Smooth muscle cell of the pulmonary artery (primary cell): ENCODE data around the gene LTB. TPM values are rescaled to one million over a fixed set of nuclear protein-coding genes. Genes with fewer than 3 reads are reported as not detected.

Experiments used
- total RNA-seq: library from RNA; depleted of rRNA; stranded (reverse); fragments of >200 nt; gene quantifications from 2 replicates; pipeline ENCODE4 v1.2.3, GENCODE V29; 2014

LTB gene
- not detected in 2 replicates for total RNA-seq

GRCh38 chr6:31582230-31582643, at the start of gene LTB:
Gene LTB, minus strand, starts transcription at chr6:31582424. Its CDS starts 7 bp downstream, at chr6:31582417.

GRCh38 chr6:31620586-31621319, 38.5 kb upstream of the LTB start, which contains the start of gene PRRC2A:
Gene PRRC2A, plus strand, starts transcription at chr6:31620715. Its CDS starts 2,075 bp downstream, at chr6:31622790.

DNA sequence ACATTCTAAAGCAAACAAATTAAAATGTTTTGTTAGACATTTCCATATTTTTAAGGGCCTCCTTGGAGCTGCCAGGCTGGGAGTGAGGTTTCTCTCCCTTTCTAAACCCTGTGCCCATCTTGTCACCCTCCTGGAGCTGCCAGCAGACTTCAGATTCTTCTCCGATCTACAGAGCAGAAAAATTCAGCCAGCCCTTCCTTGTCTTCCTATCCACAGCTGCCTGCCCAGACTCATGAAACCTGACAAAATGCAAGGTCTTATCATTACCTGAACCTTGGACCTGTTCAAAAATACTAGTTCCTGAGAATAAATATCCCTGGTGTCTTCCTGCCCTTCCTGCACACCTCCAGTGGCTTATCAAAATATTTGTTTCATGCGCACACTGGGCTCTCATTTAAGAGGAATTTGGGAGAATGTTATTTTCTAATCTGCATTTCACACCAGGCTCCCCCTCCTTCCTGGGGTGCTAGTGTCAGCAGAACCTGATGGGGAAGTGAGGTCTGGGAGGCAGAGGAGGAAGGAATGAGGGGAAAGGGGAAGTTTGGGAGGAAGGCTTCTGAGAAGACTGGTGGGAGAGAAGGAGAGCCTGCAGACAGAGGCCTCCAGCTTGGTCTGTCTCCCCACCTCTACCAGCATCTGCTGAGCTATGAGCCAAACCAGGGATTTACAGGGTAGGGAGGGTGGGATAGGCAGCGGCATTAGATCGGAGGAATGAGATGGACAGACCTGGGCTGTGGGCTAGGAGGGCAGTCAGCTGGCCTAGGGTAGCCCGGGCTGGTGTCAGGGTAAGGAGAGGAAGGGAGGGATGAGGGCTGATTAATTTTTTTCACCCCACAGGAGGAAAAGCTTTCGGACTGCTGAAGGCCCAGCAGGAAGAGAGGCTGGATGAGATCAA, 32.7 kb upstream of the LTB start, which contains the start of gene AIF1:
Gene AIF1 (plus strand): TSS at position 551 of the 895 bp plus-strand sequence. CDS start 96 bp downstream, at position 647.

GRCh38 chr6:31586008-31586407, 3.8 kb upstream of the LTB start, which contains the start of gene LST1:
Gene LST1, plus strand, starts transcription at chr6:31586277. Its CDS starts 1,023 bp downstream, at chr6:31587300.

GRCh38 chr6:31575335-31575901, 6.8 kb downstream of the LTB start, which contains the start of gene TNF:
Gene TNF, plus strand, starts transcription at chr6:31575565. Its CDS starts 177 bp downstream, at chr6:31575742.

GRCh38 chr6:31572041-31572911, 9.9 kb downstream of the LTB start, which contains the start of gene LTA:
Gene LTA, plus strand, starts transcription at chr6:31572289. Its CDS starts 454 bp downstream, at chr6:31572743.

GRCh38 chr6:31546958-31547726, 35.1 kb downstream of the LTB start, which contains the start of gene NFKBIL1:
Gene NFKBIL1, plus strand, starts transcription at chr6:31547608. Its CDS starts 87 bp downstream, at chr6:31547695.

GRCh38 chr6:31546339-31546957, 35.8 kb downstream of the LTB start, which contains the start of gene ATP6V1G2:
Gene ATP6V1G2, minus strand, starts transcription at chr6:31546608. Its CDS starts 49 bp downstream, at chr6:31546559.

DNA sequence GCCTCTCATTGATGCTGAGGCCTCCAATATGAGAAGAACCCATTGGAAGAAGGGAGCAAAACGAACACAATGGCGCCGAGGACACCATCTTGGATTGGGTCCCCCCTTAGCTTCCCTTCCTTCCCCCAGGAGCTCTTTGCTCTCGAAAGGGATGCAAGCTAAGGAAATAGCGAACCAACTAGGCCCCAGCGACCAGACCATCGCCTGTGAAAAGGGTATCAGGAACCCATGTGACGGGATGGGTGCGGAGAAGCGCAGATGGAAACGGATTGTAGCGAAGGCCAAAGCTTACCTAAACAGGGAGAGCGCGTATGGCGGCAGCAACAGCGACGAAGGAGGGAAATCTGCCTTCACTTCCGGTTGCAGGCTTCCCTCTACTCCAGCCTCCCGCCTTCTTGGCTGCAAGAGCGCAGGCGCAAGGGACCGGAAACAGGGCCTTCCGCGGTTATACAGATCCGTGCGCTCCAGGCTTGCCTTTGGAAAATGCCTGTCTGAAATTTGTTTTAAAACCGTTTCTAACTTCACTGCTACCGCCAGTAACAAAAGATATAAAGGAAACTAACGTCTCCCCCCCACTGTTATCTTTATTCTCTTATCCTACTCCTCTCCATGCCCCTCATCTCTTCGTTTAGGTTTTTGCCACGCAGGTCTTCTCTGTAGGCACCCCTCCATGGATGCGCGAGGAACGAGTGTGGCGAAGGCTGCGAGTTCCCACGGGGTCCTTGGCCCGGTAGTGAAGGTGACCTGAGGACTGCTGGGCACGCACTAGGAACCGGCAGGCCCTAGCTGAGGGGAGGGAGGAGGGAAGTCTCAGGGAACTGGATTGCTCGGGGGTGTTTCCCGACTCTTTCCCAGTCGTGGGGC, 40.3 kb downstream of the LTB start, which contains the start of gene DDX39B:
Gene DDX39B (minus strand): TSS at position 346 of the 864 bp plus-strand sequence. CDS start 1,471 bp downstream, outside the sequence.

Other genes starting within 250 kb of the LTB start
- gene HLA-B, start 225.2 kb downstream of the LTB start, total RNA-seq: 299 and 693 TPM in 2 replicates
- gene MICA, start 178.8 kb downstream of the LTB start, total RNA-seq: 45.9 and 164 TPM in 2 replicates
- 14.8 and 15.8 TPM in 2 replicates for gene MICB, start 84.3 kb downstream of the LTB start, total RNA-seq
- not detected in 2 replicates for gene MCCD1, start 53.5 kb downstream of the LTB start, total RNA-seq
- 221 and 228 TPM in 2 replicates for gene DDX39B, start 40.4 kb downstream of the LTB start, total RNA-seq
- 1.5 and 4.3 TPM in 2 replicates for gene ATP6V1G2, start 35.8 kb downstream of the LTB start, total RNA-seq
- gene NFKBIL1, start 34.8 kb downstream of the LTB start, total RNA-seq: 22.7 and 27.5 TPM in 2 replicates
- not detected in 2 replicates for gene LTA, start 10.1 kb downstream of the LTB start, total RNA-seq
- not detected in 2 replicates for gene TNF, start 6.9 kb downstream of the LTB start, total RNA-seq
- 0.23 TPM in 1 of 2 replicates, not detected in the other for gene LST1, start 3.9 kb upstream of the LTB start, total RNA-seq
- not detected in 2 replicates for gene NCR3, start 10.6 kb upstream of the LTB start, total RNA-seq
- not detected in 2 replicates for gene AIF1, start 32.8 kb upstream of the LTB start, total RNA-seq
- 61.8 and 76.9 TPM in 2 replicates for gene PRRC2A, start 38.3 kb upstream of the LTB start, total RNA-seq
- gene BAG6, start 70.2 kb upstream of the LTB start, total RNA-seq: 194 and 208 TPM in 2 replicates
- 1.0 and 1.6 TPM in 2 replicates for gene APOM, start 73.5 kb upstream of the LTB start, total RNA-seq
- 20.9 and 23.3 TPM in 2 replicates for gene C6orf47, start 78.4 kb upstream of the LTB start, total RNA-seq
- 9.7 and 14.1 TPM in 2 replicates for gene GPANK1, start 82.6 kb upstream of the LTB start, total RNA-seq
- 75.1 and 82.0 TPM in 2 replicates for gene CSNK2B, start 83.7 kb upstream of the LTB start, total RNA-seq
- 1.9 and 4.0 TPM in 2 replicates for gene LY6G5B, start 87.6 kb upstream of the LTB start, total RNA-seq
- gene LY6G5C, start 98.6 kb upstream of the LTB start, total RNA-seq: 0.26 and 0.85 TPM in 2 replicates
- gene ABHD16A, start 120.9 kb upstream of the LTB start, total RNA-seq: 47.6 and 50.4 TPM in 2 replicates
- not detected in 2 replicates for gene LY6G6F, start 124.4 kb upstream of the LTB start, total RNA-seq
- not detected in 2 replicates for gene LY6G6D, start 132.9 kb upstream of the LTB start, total RNA-seq
- not detected in 2 replicates for gene LY6G6C, start 139.3 kb upstream of the LTB start, total RNA-seq
- gene MPIG6B, start 140.9 kb upstream of the LTB start, total RNA-seq: not detected in 2 replicates
- 66.1 and 86.1 TPM in 2 replicates for gene DDAH2, start 146.9 kb upstream of the LTB start, total RNA-seq
- gene CLIC1, start 154.1 kb upstream of the LTB start, total RNA-seq: 417 and 463 TPM in 2 replicates
- gene MSH5, start 157.6 kb upstream of the LTB start, total RNA-seq: 3.8 and 6.6 TPM in 2 replicates
- gene SAPCD1, start 180.2 kb upstream of the LTB start, total RNA-seq: 0.78 and 0.79 TPM in 2 replicates
- 0.26 and 0.46 TPM in 2 replicates for gene VWA7, start 194.9 kb upstream of the LTB start, total RNA-seq
- 50.8 and 109 TPM in 2 replicates for gene VARS1, start 213.3 kb upstream of the LTB start, total RNA-seq
- 16.7 and 16.9 TPM in 2 replicates for gene LSM2, start 224.5 kb upstream of the LTB start, total RNA-seq
- gene HSPA1L, start 232.9 kb upstream of the LTB start, total RNA-seq: 1.9 and 2.2 TPM in 2 replicates
- 133 and 166 TPM in 2 replicates for gene HSPA1A, start 233.1 kb upstream of the LTB start, total RNA-seq
- 113 and 154 TPM in 2 replicates for gene HSPA1B, start 245.3 kb upstream of the LTB start, total RNA-seq